ENCODE measurements around the gene HHATL.

The HHATL gene, protein sequence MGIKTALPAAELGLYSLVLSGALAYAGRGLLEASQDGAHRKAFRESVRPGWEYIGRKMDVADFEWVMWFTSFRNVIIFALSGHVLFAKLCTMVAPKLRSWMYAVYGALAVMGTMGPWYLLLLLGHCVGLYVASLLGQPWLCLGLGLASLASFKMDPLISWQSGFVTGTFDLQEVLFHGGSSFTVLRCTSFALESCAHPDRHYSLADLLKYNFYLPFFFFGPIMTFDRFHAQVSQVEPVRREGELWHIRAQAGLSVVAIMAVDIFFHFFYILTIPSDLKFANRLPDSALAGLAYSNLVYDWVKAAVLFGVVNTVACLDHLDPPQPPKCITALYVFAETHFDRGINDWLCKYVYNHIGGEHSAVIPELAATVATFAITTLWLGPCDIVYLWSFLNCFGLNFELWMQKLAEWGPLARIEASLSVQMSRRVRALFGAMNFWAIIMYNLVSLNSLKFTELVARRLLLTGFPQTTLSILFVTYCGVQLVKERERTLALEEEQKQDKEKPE

DNA sequence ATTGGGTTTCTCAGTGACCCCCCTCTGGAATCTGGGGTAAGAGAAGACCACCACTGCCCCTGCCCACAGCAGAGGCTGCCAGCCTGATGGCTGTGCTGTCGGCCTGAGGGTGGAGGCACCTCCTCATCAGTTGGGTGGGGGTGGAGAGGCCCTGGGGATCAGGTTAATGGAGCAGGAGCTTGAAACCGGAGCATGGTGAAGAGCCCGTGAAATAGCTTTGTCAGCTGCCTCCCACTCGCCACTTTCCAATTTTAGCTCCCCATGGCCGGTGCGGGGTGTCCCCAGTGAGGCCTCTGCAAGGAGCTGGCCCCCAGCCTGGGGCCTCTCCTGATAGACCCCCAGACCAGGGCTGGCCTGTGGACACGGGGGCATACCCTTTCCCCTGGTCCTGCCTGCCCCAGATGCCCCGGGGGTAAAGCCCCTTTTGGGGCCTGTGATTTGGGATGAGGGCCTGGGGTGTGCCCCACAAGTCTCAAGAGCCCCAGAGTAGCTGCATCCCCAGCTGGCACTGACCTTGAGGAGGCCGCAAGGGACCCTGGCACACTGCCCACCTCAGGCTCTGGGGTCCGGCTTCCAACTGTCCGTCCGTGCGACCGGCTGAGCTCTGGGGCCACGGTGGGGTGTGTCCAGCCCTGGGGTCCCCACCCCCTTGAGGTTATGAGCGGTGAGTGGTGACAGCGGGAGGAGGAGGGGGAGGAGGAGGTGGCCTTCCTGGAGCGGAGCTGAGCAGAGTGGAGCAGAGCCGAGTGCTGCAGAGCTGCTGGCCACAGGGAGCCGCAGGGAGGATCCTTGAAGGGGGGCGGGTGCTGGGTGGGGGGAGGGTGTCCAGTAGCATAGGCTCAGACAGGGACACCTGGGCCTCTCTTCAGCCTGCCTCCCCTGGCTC is at the start of gene HHATL:
TSS of gene HHATL (minus strand) at position 733 of the 886 bp plus-strand sequence. CDS start 1,972 bp downstream, outside the sequence.
- FAIRE-seq: no peak
- no peak for DNase-seq (ENCODE audit: low spot score)

DNA sequence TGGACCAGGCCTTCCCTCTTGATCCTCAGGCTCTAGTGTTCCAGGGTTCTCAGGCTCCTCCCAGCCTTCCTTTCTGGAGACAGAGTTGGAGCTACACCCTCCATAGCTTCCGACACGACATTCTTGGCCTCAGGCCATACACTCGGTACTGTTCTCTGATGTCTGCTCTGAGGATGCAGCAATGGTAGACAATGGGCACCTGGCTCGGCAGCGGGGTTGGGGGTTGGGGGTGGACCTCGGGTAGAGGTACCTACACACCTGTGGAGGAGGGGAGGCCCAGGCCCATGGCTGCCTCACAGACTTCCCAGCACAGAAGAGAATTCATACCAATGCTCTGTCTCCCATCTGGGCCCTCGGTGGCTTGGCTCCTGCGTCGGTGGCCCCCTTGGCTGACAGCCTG is 49.0 kb upstream of the HHATL start:
- no peak for FAIRE-seq

GRCh38 chr3:42750834-42751233 is 48.2 kb upstream of the HHATL start:
- no peak for FAIRE-seq
- DNase-seq (ENCODE audit: low spot score): no peak

More for the DNA sequence above, 49.0 kb upstream of the HHATL start:
- DNase-seq (ENCODE audit: low spot score): no peak

DNA sequence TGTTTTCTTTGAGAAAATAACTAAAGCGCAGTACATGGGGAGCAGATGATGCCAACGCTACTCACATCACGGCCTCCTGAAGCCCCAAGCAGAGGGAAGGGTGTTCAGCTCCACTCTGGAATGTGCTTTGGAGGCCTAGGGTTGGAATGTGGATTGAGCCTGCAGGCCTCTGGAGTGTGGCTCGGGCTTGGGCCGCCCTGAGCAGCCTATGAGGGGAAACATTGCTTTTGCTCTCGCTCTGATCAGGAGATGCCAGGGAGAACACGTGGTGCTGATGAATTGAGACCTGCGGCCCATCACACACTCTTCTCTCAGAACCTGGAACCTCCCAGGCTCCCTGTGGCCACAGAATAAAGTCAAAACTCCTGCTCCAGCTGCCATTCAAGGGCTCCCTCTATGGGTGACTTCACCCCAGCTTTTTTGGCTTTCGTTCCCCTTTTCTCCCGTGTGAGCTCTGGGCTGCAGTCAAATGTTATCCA is 47.2 kb upstream of the HHATL start:
- DNase-seq (ENCODE audit: low spot score): no peak
- no peak for FAIRE-seq

- FAIRE-seq: no peak
- no peak for DNase-seq (ENCODE audit: low spot score)
These were observed 46.6 kb upstream of the HHATL start for GRCh38 chr3:42749025-42749752.

- FAIRE-seq: no peak
These were observed 45.0 kb upstream of the HHATL start for GRCh38 chr3:42747581-42747980.

GRCh38 chr3:42746455-42747450 is 44.2 kb upstream of the HHATL start:
- FAIRE-seq: no peak

More at GRCh38 chr3:42747581-42747980, 45.0 kb upstream of the HHATL start:
- no peak for DNase-seq (ENCODE audit: low spot score)

GRCh38 chr3:42745776-42746454 is 43.3 kb upstream of the HHATL start:
- no peak for FAIRE-seq
- DNase-seq (ENCODE audit: low spot score): no peak

More at GRCh38 chr3:42746455-42747450, 44.2 kb upstream of the HHATL start:
- DNase-seq (ENCODE audit: low spot score): no peak

DNA sequence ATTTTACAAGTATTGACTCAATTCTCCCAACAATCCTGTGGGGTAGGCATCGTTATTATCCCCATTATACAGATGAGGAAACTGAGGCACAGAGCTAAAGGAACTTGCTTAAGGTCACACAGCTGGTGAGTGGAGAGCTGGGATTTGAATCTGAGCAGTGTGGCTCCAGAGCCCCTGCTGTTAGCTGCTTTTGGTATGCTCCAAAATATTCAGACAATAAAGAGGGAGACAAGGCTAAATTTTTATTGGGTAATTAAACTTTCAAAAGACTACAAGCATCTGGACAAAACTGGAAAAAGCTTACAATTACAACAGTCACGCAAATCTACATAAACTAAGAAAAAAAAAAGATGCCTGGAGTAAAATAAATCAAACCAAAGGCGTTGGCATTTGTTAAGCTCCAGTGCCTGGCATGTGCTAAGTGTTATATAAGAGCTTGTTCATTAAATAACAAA is 42.7 kb upstream of the HHATL start:
- DNase-seq (ENCODE audit: low spot score) (no peak), FAIRE-seq (no peak)

DNA sequence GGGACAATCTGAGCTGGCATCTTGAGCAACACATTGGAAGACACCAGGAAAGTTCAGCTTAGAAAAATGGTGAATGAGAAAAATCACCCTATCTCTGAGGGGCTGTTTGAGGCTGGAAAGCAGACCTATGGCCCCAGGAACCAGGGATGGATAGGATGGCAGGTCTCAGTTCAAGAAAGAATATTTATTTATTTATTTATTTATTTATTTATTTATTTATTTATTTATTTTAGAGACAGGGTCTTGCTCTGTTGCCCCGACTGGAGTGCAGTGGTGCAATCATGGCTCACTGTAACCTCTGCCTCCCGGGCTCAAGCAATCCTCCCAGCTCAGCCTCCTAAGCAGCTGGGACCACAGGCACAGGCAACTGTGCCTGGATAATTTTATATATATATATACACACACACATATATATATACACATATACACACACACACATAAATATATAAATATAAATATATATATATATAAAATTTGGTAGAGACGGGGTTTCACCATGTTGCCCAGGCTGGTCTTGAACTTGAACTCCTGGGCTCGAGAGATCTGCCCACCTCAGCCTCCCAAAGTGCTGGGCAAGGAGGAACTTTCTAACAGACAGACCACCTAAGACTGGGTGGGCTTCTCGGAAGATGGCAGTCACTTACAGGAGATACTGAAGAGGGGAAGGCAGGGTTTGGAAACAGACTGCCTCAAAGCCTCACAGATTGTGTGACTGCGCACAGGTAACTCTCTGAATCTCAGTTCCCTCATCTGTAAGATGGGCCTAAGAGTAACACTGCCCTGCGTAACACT is 40.8 kb upstream of the HHATL start:
- FAIRE-seq: no peak
- DNase-seq (ENCODE audit: low spot score): no peak

GRCh38 chr3:42742688-42743087 is 40.1 kb upstream of the HHATL start:
- no peak for FAIRE-seq
- no peak for DNase-seq (ENCODE audit: low spot score)

- FAIRE-seq (no peak), DNase-seq (ENCODE audit: low spot score) (no peak)
These were observed 39.7 kb upstream of the HHATL start for GRCh38 chr3:42742259-42742658.

GRCh38 chr3:42741796-42742195 is 39.2 kb upstream of the HHATL start:
- DNase-seq (ENCODE audit: low spot score) (no peak), FAIRE-seq (no peak)

DNA sequence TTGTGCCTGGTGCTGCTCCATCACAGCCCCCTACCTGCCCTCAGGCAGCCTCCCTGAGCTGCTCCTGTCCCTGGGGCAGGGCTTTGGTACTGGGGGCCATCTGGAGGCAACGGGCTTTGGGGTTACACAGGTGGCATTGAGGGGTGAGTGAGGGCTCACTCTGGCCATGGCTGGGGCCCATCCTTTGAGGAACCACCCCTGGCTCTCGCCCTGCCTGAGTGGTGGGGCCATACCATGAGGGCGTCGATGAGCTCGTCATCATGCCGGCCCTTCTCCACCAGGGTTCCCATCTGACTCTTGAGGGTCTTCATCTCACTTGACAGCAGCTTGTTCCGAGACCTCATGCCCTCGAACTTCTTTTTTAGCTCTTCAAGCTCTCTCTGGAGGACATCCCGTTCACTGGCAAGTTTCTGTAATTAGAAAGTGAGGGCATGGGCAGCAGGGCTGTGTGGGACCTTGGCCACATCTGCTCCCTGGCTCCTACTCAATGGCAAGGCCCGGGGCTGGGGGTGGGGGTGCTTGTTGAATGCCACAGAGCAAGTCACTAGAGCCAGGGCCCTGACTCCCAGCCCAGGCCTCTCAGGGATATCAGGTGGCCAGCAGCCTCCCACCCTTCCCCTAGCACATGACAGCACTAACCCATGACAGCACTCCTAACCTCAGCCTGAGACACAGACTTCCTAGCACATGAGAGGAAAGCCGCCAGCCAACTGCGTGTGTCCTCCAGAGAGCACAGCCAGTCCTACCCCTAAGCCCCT is 37.0 kb upstream of the HHATL start:
- DNase-seq (ENCODE audit: low spot score) (no peak), FAIRE-seq (no peak)

GRCh38 chr3:42736531-42736930 is 33.9 kb upstream of the HHATL start:
- no peak for FAIRE-seq

GRCh38 chr3:42736081-42736480 is 33.5 kb upstream of the HHATL start:
- DNase-seq (ENCODE audit: low spot score): no peak
- FAIRE-seq: no peak

More at GRCh38 chr3:42736531-42736930, 33.9 kb upstream of the HHATL start:
- no peak for DNase-seq (ENCODE audit: low spot score)

DNA sequence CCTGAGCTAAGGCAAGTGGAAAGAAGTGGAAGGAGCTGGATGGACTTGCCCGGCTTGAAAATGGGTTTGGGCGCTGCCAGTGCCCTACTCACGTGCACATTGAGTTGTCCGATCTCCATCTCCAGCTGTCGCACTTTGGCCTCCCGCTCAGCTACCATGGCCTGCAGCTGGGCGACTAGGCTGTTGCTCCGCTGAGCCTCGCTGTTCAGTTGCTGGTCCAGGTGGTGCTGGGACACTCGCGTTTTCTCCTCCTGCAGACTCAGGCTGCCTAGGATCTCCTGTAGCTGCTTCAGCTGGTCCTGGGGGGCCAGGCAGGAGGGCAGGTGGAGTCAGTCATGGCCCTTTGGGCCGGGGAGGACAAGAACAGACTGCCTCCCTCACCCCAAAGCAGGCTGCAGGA is 33.0 kb upstream of the HHATL start:
- FAIRE-seq (no peak), DNase-seq (ENCODE audit: low spot score) (no peak)

GRCh38 chr3:42735019-42735418 is 32.4 kb upstream of the HHATL start:
- FAIRE-seq (no peak), DNase-seq (ENCODE audit: low spot score) (no peak)

Measured in RCC 7860 (cell line).